ENCODE results near the gene DCDC2. TPM values are rescaled to one million over a fixed set of nuclear protein-coding genes. Genes with fewer than 3 reads are reported as not detected.

Gene DCDC2
- total RNA-seq, 4 donors from 2014 or later, result 0.64 to 1.6 (median 1.2) TPM; not detected in 1

DNA sequence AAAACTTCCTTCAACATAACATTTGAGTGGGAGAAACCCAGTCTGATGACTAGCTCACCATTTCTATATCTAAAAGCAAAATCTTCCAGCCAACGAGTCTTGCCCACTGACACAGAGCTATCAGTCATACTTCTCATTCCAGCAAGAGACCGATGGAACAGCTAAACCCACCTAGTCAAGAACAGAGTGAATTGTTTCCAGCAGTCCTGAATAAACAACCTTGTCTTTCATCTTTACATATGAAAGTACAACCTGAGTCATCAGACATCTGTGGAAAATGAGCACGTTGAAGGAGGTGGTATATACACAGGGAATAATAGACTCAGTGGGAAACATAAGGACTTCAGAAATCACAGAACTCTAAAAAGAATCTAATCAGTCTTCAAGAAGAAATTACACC, 208.0 kb downstream of the DCDC2 start:
- intact Hi-C loops (cut with DNase I; ENCODE audit: low total_unique reads), result no loop called here
- no peak for TF ChIP-seq EP300 (IDR thresholded peaks at IDR 0.05; ENCODE audit: low read depth)
- TF ChIP-seq, protein P1, sequence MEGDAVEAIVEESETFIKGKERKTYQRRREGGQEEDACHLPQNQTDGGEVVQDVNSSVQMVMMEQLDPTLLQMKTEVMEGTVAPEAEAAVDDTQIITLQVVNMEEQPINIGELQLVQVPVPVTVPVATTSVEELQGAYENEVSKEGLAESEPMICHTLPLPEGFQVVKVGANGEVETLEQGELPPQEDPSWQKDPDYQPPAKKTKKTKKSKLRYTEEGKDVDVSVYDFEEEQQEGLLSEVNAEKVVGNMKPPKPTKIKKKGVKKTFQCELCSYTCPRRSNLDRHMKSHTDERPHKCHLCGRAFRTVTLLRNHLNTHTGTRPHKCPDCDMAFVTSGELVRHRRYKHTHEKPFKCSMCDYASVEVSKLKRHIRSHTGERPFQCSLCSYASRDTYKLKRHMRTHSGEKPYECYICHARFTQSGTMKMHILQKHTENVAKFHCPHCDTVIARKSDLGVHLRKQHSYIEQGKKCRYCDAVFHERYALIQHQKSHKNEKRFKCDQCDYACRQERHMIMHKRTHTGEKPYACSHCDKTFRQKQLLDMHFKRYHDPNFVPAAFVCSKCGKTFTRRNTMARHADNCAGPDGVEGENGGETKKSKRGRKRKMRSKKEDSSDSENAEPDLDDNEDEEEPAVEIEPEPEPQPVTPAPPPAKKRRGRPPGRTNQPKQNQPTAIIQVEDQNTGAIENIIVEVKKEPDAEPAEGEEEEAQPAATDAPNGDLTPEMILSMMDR (IDR thresholded peaks at IDR 0.05), result no peak
- no peak for TF ChIP-seq POLR2AphosphoS5 (IDR thresholded peaks at IDR 0.05)
- TF ChIP-seq POLR2A (IDR thresholded peaks at IDR 0.05), result no peak
- Histone ChIP-seq H3K4me1 (no peaks in the 10 kb centered on the region), H3K27me3 (no peaks in the 10 kb centered on the region), H3K4me3 (no peak overlapping the region), H3K36me3 (no peaks in the 10 kb centered on the region), H3K9me3 (no peaks in the 10 kb centered on the region), H3K27ac (no peak overlapping the region)
- 51 to 54% methylated on average over 3 of the region's 3 CpGs for WGBS, 2 donors (ENCODE audit: low coverage in 1 of 2)
- no peak for DNase-seq
- in situ Hi-C loops (cut with MboI; ENCODE audit: low pct_ligation_motif_present in 1 of 4, low pct_unique_long_range_greater_than_20kb in 1 of 4, low sequenced_read_pairs in 3 of 4), result no loop called here

DNA sequence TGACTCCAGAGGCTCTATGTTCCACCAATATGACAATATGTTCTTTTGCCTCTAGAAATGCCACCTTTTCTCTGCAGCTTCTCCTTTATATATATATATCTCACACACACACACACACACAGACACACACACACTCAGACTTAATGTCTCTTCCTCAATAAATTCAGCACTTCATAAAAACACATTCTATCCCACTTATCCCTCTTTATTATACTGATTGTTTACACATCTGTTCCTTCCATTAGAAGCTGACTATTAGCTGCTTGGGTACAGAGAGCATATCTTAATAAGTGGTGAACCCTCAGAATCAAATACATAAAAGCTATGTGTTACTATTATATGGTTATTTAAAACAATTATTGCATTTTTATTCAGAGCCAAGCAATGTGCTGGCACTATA, 208.6 kb downstream of the DCDC2 start:
- H3K4me3 ChIP-seq, result no peak overlapping the region
- intact Hi-C loops (cut with DNase I; ENCODE audit: low total_unique reads) (no loop called here), in situ Hi-C loops (cut with MboI; ENCODE audit: low pct_ligation_motif_present in 1 of 4, low pct_unique_long_range_greater_than_20kb in 1 of 4, low sequenced_read_pairs in 3 of 4) (no loop called here)
- H3K9me3 ChIP-seq, result no peaks in the 10 kb centered on the region
- no peak overlapping the region for H3K27ac ChIP-seq
- H3K36me3 ChIP-seq, result no peaks in the 10 kb centered on the region
- TF ChIP-seq POLR2AphosphoS5 (IDR thresholded peaks at IDR 0.05) (no peak), POLR2A (IDR thresholded peaks at IDR 0.05) (no peak), EP300 (IDR thresholded peaks at IDR 0.05; ENCODE audit: low read depth) (no peak)
- TF ChIP-seq, protein P1 (IDR thresholded peaks at IDR 0.05), result no peak
- no peak for DNase-seq
- no peaks in the 10 kb centered on the region for H3K4me1 ChIP-seq
- H3K27me3 ChIP-seq, result no peaks in the 10 kb centered on the region

DNA sequence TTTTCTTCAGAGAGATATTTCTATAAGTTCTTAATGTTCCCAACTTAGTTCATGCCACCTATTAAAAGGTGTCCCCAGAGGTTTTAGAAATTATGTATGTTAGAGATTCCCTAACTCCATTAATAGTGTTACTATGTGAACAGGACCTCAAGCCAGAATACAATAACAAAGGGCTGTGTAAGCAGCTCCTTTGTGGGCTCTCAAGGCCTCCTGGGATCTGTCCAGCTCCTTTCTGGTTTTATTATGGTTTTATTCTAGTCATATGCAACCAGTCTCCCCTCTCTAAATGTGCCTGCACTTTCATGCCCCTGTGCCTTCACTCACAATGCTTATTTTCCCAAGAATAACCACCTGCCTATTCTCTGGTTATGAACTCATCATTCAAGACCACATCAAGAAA, 209.2 kb downstream of the DCDC2 start:
- no peaks in the 10 kb centered on the region for H3K27me3 ChIP-seq
- no peak overlapping the region for H3K27ac ChIP-seq
- no peak for DNase-seq
- no peaks in the 10 kb centered on the region for H3K4me1 ChIP-seq
- in situ Hi-C loops (cut with MboI; ENCODE audit: low pct_ligation_motif_present in 1 of 4, low pct_unique_long_range_greater_than_20kb in 1 of 4, low sequenced_read_pairs in 3 of 4) (no loop called here), intact Hi-C loops (cut with DNase I; ENCODE audit: low total_unique reads) (no loop called here)
- H3K4me3 ChIP-seq, result no peak overlapping the region
- TF ChIP-seq EP300 (IDR thresholded peaks at IDR 0.05; ENCODE audit: low read depth), result no peak
- TF ChIP-seq, protein P1 (IDR thresholded peaks at IDR 0.05), result no peak
- no peak for TF ChIP-seq POLR2A (IDR thresholded peaks at IDR 0.05)
- no peak for TF ChIP-seq POLR2AphosphoS5 (IDR thresholded peaks at IDR 0.05)
- no peaks in the 10 kb centered on the region for H3K9me3 ChIP-seq
- H3K36me3 ChIP-seq, result no peaks in the 10 kb centered on the region

DNA sequence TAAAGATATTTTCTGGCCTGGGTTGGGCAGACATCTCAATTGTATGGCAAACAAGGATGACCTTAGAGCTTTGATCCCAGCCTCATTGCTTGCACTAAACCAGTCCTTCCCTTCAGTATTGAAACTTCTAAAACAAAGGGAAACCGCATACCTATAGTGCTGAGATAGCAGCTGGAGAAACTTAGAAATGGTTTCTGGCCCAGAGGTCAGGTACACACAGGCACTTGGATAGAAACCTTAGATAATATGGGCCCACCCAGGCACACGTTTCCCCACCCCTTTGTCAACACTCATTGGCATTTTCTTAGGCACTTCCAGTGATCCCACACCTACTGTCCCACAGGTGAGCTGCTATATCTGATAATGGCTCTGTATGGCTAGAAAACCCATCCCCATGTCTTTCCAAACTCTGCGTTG, 209.7 kb downstream of the DCDC2 start:
- TF ChIP-seq, protein P1 (IDR thresholded peaks at IDR 0.05), result no peak
- TF ChIP-seq POLR2AphosphoS5 (IDR thresholded peaks at IDR 0.05) (no peak), POLR2A (IDR thresholded peaks at IDR 0.05) (no peak), EP300 (IDR thresholded peaks at IDR 0.05; ENCODE audit: low read depth) (no peak)
- in situ Hi-C loops (cut with MboI; ENCODE audit: low pct_ligation_motif_present in 1 of 4, low pct_unique_long_range_greater_than_20kb in 1 of 4, low sequenced_read_pairs in 3 of 4), result no loop called here
- H3K4me3 ChIP-seq, result no peak overlapping the region
- no peaks in the 10 kb centered on the region for H3K36me3 ChIP-seq
- no peaks in the 10 kb centered on the region for H3K27me3 ChIP-seq
- intact Hi-C loops (cut with DNase I; ENCODE audit: low total_unique reads), result no loop called here
- H3K4me1 ChIP-seq, result no peaks in the 10 kb centered on the region
- no peak for DNase-seq
- H3K27ac ChIP-seq, result no peak overlapping the region
- H3K9me3 ChIP-seq, result no peaks in the 10 kb centered on the region
- WGBS, 2 donors (ENCODE audit: low coverage in 1 of 2), result 70 to 86% methylated on average over 3 of the region's 3 CpGs

Measured in transverse colon (tissue), 4 donors.